Measurements from ENCODE around the gene CDK6. TPM values are rescaled to one million over a fixed set of nuclear protein-coding genes. Genes with fewer than 3 reads are reported as not detected.

The CDK6 gene
- total and polyA plus RNA-seq, 10 of the 15 experiments (the other 5 are each of a cell fraction or from before 2014, with no cell fraction given): 8.0 to 118 (median 45.8) TPM

GRCh38 chr7:92720604-92721350 lies 115.6 kb downstream of the CDK6 start:
- Histone ChIP-seq H3K9me3 (replicated peaks; ENCODE audit: control insufficient read depth, insufficient read depth, low read length) (no peaks in the 10 kb centered on the region), H3K4me2 (ENCODE audit: control insufficient read depth, insufficient read depth) (peak overlapping the region; percentile 24), H3K79me2 (ENCODE audit: control insufficient read depth, insufficient read depth, low read length) (peaks cover 11% of the 10 kb centered on the region), H4K20me1 (ENCODE audit: control insufficient read depth, insufficient read depth) (no peaks in the 10 kb centered on the region), H3K36me3 (ENCODE audit: control insufficient read depth in 2 of 2, insufficient read depth in 2 of 2, low read length in 1 of 2) (peaks cover 8 to 9% of the 10 kb centered on the region in 2 experiments), H3K4me3 (no peak overlapping the region), H3K4me1 (ENCODE audit: control insufficient read depth, insufficient read depth, low read length) (peaks cover 31% of the 10 kb centered on the region), H3K27me3 (replicated peaks in 1 of 2; ENCODE audit: control insufficient read depth in 2 of 2, insufficient read depth in 2 of 2, low read length in 1 of 2) (no peaks in the 10 kb centered on the region), H2AFZ (ENCODE audit: control insufficient read depth, low read depth, low read length) (no peak overlapping the region), H3K9ac (ENCODE audit: control insufficient read depth, insufficient read depth, low read length) (no peak overlapping the region), H3K27ac (ENCODE audit: control insufficient read depth, insufficient read depth) (peak overlapping the region; percentile 67)
- WGBS (ENCODE audit: insufficient coverage, insufficient replicate concordance, low lambda C conversion rate, missing lambda C conversion rate): 70% methylated on average over 4 of the region's 4 CpGs
- no TSS peak for BruUV-seq (replicated peaks)
- no peak for DNase-seq (ENCODE audit: low read depth, low spot score)
- FAIRE-seq: peak; percentile 88
- CTCF ChIA-PET: interaction anchor here (0.9 to 2.9 kb wide), 8 partner anchors 10 to 297 kb away, joined by 3 to 21 read pairs (median 4); no protein-coding TSS in a partner anchor
- intact Hi-C loops (cut with micrococcal nuclease; ENCODE audit: unreplicated experiment): no loop called here
- SMC1A ChIA-PET (ENCODE audit: uncharacterized antibody, unreplicated experiment): interaction anchor here (0.6 to 4.3 kb wide), 18 partner anchors 7 to 184 kb away, joined by 3 to 33 read pairs (median 3); no protein-coding TSS in a partner anchor
- RAD21 ChIA-PET (ENCODE audit: unreplicated experiment): interaction anchor here (0.9 to 2.8 kb wide), 9 partner anchors 17 to 116 kb away, joined by 3 to 21 read pairs (median 4); partner anchors contain the start of gene CDK6
- in situ Hi-C loops (cut with MboI): no loop called here
- peak; percentile 79 for ATAC-seq
- POLR2A ChIA-PET: interaction anchor here (0.5 to 1.3 kb wide), 3 partner anchors 10 to 107 kb away, joined by 3 read pairs; no protein-coding TSS in a partner anchor
- TF ChIP-seq EGR1 (IDR thresholded peaks at IDR 0.05; ENCODE audit: borderline replicate concordance in 1 of 2, low read depth in 2 of 2, low read length in 2 of 2) (no peak), SP1 (IDR thresholded peaks at IDR 0.05; ENCODE audit: low read depth, low read length) (no peak), E2F4 (IDR thresholded peaks at IDR 0.05; ENCODE audit: low read depth, low read length) (no peak), POLR2AphosphoS5 (IDR thresholded peaks at IDR 0.05; ENCODE audit: low read length) (no peak), MLLT1 (IDR thresholded peaks at IDR 0.05) (no peak), CBX5 (IDR thresholded peaks at IDR 0.05; ENCODE audit: low read depth) (no peak)
- TF ChIP-seq, protein P1, sequence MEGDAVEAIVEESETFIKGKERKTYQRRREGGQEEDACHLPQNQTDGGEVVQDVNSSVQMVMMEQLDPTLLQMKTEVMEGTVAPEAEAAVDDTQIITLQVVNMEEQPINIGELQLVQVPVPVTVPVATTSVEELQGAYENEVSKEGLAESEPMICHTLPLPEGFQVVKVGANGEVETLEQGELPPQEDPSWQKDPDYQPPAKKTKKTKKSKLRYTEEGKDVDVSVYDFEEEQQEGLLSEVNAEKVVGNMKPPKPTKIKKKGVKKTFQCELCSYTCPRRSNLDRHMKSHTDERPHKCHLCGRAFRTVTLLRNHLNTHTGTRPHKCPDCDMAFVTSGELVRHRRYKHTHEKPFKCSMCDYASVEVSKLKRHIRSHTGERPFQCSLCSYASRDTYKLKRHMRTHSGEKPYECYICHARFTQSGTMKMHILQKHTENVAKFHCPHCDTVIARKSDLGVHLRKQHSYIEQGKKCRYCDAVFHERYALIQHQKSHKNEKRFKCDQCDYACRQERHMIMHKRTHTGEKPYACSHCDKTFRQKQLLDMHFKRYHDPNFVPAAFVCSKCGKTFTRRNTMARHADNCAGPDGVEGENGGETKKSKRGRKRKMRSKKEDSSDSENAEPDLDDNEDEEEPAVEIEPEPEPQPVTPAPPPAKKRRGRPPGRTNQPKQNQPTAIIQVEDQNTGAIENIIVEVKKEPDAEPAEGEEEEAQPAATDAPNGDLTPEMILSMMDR (IDR thresholded peaks at IDR 0.05 in 2 of 3, conservative IDR thresholded peaks at IDR 0.05 in 1 of 3; ENCODE audit: control insufficient read depth in 2 of 3, extremely low read depth in 1 of 3, insufficient read depth in 1 of 3, low read depth in 3 of 3, low read length in 3 of 3): peak in 1 of 3 experiments; percentile 21; a peak in 2 of 6 replicates
- TF ChIP-seq, protein P2, sequence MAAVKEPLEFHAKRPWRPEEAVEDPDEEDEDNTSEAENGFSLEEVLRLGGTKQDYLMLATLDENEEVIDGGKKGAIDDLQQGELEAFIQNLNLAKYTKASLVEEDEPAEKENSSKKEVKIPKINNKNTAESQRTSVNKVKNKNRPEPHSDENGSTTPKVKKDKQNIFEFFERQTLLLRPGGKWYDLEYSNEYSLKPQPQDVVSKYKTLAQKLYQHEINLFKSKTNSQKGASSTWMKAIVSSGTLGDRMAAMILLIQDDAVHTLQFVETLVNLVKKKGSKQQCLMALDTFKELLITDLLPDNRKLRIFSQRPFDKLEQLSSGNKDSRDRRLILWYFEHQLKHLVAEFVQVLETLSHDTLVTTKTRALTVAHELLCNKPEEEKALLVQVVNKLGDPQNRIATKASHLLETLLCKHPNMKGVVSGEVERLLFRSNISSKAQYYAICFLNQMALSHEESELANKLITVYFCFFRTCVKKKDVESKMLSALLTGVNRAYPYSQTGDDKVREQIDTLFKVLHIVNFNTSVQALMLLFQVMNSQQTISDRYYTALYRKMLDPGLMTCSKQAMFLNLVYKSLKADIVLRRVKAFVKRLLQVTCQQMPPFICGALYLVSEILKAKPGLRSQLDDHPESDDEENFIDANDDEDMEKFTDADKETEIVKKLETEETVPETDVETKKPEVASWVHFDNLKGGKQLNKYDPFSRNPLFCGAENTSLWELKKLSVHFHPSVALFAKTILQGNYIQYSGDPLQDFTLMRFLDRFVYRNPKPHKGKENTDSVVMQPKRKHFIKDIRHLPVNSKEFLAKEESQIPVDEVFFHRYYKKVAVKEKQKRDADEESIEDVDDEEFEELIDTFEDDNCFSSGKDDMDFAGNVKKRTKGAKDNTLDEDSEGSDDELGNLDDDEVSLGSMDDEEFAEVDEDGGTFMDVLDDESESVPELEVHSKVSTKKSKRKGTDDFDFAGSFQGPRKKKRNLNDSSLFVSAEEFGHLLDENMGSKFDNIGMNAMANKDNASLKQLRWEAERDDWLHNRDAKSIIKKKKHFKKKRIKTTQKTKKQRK (IDR thresholded peaks at IDR 0.05; ENCODE audit: low read depth, low read length): no peak
- TF ChIP-seq, protein P3, sequence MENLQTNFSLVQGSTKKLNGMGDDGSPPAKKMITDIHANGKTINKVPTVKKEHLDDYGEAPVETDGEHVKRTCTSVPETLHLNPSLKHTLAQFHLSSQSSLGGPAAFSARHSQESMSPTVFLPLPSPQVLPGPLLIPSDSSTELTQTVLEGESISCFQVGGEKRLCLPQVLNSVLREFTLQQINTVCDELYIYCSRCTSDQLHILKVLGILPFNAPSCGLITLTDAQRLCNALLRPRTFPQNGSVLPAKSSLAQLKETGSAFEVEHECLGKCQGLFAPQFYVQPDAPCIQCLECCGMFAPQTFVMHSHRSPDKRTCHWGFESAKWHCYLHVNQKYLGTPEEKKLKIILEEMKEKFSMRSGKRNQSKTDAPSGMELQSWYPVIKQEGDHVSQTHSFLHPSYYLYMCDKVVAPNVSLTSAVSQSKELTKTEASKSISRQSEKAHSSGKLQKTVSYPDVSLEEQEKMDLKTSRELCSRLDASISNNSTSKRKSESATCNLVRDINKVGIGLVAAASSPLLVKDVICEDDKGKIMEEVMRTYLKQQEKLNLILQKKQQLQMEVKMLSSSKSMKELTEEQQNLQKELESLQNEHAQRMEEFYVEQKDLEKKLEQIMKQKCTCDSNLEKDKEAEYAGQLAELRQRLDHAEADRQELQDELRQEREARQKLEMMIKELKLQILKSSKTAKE (IDR thresholded peaks at IDR 0.05; ENCODE audit: low read depth, poor library complexity, severe bottlenecking): no peak

Measured in GM12878 (cell line).